Fibroblast of skin of left quadriceps (primary cell): ENCODE results near the gene GRAP2.
"Not testable (repeated sequence)": the region's sequence is repeated elsewhere in the genome, so short reads cannot be mapped to it uniquely, and the experiment has no call there.

Experiments used
- DNase-seq, 2 experiments: peaks; one replicate each; pipeline ENCODE4 v3.0.0-alpha.2; 2013; ENCODE audit warnings: low read depth in 2 of 2

GRAP2 gene

DNA sequence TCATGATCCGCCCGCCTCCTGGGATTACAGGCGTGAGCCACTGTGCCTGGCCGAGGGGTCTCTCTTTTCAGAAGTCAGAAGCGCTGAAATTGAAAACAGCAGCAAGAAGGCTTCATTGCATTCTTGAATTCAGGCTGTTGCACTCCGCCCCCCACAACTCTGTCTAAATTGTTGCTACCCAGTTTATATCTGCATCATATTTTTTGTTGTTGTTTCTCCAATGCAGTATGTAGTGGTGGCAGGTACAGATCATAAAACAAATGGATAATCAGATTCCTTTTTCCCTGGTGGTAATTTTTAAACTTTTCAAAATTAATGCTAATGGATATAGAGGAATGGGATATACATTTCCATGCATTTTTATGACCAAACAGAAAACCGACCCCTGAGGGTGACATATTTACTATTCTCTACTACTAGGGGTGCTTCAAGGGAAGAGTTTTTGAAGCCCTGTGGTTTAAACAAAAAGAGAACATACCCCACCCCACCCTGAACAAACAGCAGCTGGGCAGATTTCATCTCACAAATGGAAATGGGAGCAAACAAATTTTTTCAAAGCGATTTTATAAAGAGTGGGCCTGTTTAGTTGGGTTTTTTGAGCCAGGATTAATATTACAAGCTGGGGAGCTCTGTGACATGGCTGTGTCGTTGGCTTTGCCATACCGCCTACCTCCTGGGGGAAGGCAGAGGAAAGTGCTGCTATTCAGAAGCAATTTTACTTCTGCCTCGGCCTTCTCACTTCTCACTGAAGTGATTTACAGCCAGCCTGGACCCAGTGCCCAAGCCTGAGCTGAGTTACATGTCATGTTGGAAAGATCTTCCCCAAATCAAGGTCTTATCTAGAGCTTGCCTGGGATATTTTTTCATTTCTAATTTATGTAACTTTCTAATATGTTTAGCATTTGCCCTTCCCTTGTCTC, 43.3 kb downstream of the GRAP2 start:
- DNase-seq, result no peak

- DNase-seq, result no peak
These were observed 45.2 kb downstream of the GRAP2 start for GRCh38 chr22:39946126-39946502.

DNA sequence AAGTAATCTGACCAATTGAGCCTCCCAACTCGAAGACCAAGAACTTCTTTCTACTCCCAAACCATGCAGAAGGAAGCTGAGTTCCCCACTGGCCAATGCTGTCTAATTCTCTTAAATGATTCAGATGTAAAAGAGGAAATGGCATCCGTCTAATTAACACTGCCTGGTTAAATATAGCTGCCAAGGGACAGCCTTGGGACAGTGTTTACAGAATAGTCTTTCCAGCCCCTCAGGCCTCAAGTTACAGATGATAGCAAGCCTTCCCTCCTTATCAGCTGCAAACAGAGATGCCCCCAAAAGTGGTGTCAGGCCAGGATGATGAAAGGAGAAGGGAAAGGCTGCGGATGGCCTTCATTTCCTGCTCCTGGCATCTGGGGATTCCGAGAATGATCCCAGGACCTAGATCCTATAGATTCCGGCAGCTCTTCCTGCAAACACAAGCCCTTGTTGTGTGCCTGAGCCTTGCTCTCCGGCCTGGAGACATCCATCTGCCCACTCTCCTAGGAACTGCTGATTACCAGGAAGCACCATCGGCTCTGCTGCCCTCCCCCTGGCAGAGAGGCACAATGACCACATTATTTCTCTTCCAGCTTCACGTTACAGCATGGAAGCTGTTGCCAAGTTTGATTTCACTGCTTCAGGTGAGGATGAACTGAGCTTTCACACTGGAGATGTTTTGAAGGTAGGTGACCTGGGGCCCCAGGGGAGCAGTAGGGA, 45.8 kb downstream of the GRAP2 start:
- DNase-seq, result no peak

DNA sequence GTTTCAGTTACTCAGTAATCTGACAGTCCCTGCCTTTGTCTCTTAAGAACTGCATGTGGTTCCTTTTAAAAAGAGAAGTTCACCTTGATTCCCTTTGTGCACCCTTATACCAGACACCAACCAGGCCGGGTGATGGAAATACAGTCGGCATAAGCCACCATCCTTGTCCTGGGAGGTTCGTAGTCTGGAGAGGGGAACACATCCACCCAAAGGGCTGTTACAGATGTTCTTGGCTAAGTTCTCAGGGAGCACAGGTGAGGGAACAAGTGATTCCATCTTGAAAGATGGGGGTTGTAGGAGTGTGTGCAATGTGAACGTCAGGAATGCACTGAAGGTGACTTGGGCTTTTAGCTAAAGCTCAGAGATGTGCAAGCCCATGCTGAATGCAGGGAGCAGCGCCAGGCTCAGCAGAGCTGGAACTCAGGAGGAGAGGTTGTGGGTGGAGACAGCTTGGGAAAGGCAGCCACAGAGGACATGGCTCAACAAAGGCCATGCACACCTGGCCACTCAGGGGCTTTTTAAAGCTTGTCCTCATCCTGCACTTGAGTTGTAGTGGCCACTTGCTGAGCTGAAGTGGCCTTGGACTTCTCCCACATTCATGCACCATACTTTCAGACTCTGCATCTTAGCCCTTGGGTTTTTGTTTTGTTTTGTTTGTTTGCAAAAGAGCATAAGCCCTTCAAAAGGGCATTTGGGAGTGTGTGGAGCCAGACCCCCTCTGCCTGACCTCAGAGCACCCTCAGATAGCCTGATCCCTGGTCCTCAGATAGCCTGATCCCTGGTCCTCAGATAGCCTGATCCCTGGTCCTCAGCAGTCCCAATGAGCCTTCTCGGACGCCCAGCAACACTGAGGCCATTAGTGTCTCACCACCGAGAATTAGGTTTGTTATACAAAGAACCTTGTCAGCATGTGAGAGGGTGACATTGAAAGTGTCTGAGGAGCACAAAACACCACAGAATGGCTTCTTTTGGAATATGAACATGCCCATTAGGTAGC, 46.6 kb downstream of the GRAP2 start:
- DNase-seq, result no peak

- no peak for DNase-seq
These were observed 49.3 kb downstream of the GRAP2 start for GRCh38 chr22:39949964-39950737.

DNA sequence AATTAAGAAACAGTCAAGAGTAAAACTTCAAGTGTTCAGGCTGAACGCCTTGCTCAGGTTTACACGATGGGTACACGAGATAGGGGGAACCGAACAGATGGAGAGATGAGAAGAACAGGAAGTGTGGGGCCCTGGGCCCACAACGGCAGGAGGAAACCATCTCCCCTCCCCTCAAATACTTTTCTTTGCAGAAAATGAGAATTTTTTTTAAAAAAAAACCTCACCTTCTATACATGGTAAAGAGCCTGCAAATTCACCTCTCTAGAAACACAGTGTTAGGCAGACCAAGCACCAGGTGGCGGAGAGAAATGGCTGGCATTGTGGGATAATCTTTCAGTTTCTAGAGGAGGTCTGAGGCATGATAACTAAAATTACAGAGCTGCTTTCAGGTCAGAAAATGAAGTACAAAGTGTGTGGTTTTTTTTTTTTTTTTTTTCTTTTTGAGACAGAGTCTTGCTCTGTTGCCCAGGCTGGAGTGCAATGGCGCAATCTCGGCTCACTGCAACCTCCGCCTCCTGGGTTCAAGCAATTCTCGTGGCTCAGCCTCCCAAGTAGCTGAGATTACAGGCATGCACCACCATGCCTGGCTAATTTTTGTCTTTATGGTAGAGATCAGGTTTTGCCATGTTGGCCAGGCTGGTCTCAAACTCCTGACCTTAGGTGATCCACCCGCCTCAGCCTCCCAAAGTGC, 50.9 kb downstream of the GRAP2 start:
- not testable (repeated sequence) for DNase-seq

DNA sequence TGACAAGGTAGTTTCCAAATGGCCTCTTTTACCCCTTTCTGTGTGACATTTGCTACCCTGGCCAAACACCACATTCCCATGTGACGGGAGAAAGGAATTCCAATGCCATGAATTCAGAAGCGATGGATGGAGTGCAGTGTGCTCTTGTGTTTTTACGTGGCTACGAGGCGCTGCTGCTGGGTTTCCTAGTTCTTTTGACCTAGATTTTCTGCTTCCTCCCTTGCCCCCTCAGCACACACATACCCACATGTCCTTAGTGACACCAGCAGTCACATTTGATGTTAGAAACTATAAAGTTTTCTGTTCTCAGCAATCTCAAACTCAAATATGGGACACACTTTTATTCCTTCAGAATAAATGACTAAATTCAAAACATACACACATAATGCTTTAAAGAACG, 51.5 kb downstream of the GRAP2 start:
- no peak for DNase-seq

DNA sequence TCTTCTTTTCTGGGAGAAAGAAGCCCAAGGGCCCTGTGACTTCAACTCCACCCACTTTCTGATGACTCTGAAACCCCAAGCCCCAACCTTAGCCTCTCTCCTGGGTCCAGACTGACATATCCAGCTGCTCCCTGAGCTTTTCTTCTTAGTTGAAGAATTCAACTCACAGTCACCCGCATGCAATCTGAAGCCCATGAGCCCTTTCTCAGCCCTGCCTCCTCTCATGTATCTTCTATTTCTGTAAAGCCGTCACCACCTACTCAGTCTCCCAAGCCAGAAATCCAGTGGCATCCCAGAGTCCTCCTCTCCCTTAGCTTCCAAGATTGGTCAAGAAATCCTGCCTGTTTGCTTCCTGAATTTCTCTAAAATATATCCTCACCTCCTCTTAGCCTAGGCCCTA, 52.2 kb downstream of the GRAP2 start:
- no peak for DNase-seq

- DNase-seq, result peak; percentile 89
These were observed 53.7 kb downstream of the GRAP2 start for GRCh38 chr22:39954584-39955055.

- DNase-seq, result no peak
These were observed 54.8 kb downstream of the GRAP2 start for GRCh38 chr22:39955675-39956074.

GRCh38 chr22:39956932-39957664, 56.2 kb downstream of the GRAP2 start:
- DNase-seq, result no peak

- DNase-seq, result no peak
These were observed 57.3 kb downstream of the GRAP2 start for GRCh38 chr22:39958009-39958711.

DNA sequence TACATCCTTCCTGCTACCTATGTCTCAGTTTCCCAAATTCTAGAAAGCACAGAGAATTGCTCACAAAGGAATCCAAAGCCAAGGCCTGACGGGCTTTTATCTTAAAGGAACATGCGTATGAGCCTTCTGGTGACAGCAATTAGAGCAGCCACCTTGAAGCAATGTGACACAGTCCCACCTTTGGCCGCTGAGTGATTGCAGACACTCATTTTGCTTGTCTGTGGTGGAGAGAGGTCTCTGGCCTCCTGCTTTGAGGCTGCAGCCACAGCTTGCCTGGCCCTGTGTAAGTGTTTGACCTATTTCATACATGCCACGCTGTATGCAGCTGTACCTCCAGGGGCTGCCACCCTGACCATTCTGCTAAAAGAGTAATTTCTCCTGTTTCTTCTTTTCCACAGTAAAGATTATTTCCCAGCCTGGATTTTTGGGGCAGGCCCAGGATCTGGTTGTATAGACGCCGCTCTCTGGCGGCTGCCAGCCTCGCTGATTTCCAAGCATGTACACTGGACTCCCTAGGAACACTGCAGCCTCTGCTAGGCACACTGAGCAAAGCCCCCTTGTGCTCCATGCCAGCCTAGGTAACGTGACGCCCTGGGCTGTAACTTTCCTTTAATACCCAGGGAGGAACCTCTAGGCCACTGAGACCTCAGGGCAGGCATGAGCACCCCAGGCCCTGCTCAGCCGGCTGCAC, 58.2 kb downstream of the GRAP2 start:
- no peak for DNase-seq

- peak; percentile 27 to 32 for DNase-seq
These were observed 59.0 kb downstream of the GRAP2 start, which contains the start of gene TMA7B for GRCh38 chr22:39959640-39960447. Gene TMA7B, plus strand, starts transcription at chr22:39960397. Its CDS starts 3,978 bp downstream, at chr22:39964375.

- peak; percentile 94 for DNase-seq
These were observed 60.2 kb downstream of the GRAP2 start for GRCh38 chr22:39960791-39961746.

DNA sequence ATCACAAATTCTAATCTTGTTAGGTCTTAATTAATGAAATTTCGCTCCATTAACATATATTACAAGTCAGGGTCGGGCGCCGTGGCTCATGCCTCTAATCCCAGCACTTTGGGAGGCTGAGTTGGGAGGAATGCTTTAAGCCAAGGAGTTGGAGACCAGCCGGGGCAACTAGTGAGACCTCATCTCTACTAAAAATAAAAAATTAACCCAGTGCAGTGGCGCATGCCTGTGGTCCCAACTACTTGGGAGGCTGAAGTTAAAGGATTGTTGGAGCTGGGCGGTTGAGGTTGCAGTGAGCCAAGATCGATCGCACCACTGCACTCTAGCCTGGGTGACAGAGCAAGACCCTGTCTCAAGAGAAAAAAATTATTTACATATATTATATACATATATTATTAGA, 61.2 kb downstream of the GRAP2 start:
- DNase-seq, result no peak
